DND-41 (cell line): ENCODE data around the gene CREM.

ENCODE experiments used
- EZH2 ChIP-seq: IDR thresholded peaks from 3 replicates; pipeline ENCODE4 v1.6.1; 2012; ENCODE audit warnings: borderline replicate concordance, low read depth, mild to moderate bottlenecking, moderate library complexity, low read length, inconsistent platforms; ENCODE audit not compliant: severe bottlenecking
- TF ChIP-seq, protein P1 (sequence below): IDR thresholded peaks from 2 replicates; pipeline ENCODE4 v1.5.1; 2012; ENCODE audit warnings: borderline replicate concordance, low read length, moderate library complexity, mild to moderate bottlenecking; ENCODE audit not compliant: poor library complexity, severe bottlenecking; ENCODE audit errors: extremely low read depth

DNA sequence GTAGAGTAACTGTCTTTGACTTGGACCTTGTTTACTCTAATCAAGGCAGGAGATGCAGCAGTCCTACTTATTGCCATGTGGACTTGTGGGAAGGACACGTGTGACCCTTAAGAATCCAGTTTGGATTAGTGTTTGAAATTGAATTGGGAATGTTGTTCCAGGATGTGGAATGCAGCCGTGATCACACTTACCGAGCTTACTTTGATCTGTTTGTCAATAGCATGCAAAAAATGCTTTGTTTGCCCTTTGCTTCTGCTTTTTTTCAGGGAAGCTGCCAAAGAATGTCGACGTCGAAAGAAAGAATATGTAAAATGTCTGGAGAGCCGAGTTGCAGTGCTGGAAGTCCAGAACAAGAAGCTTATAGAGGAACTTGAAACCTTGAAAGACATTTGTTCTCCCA is 84.7 kb downstream of the CREM start:
- TF ChIP-seq, protein P1, sequence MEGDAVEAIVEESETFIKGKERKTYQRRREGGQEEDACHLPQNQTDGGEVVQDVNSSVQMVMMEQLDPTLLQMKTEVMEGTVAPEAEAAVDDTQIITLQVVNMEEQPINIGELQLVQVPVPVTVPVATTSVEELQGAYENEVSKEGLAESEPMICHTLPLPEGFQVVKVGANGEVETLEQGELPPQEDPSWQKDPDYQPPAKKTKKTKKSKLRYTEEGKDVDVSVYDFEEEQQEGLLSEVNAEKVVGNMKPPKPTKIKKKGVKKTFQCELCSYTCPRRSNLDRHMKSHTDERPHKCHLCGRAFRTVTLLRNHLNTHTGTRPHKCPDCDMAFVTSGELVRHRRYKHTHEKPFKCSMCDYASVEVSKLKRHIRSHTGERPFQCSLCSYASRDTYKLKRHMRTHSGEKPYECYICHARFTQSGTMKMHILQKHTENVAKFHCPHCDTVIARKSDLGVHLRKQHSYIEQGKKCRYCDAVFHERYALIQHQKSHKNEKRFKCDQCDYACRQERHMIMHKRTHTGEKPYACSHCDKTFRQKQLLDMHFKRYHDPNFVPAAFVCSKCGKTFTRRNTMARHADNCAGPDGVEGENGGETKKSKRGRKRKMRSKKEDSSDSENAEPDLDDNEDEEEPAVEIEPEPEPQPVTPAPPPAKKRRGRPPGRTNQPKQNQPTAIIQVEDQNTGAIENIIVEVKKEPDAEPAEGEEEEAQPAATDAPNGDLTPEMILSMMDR = no peak
- no peak for TF ChIP-seq EZH2
